ENCODE results near the gene TMEM255A. TPM values are rescaled to one million over a fixed set of nuclear protein-coding genes. Genes with fewer than 3 reads are reported as not detected.

TMEM255A gene
- total and polyA plus RNA-seq, 2 of the 13 experiments (the other 11 are each of a cell fraction or from before 2014, with no cell fraction given), result 0.13 to 0.40 TPM

DNA sequence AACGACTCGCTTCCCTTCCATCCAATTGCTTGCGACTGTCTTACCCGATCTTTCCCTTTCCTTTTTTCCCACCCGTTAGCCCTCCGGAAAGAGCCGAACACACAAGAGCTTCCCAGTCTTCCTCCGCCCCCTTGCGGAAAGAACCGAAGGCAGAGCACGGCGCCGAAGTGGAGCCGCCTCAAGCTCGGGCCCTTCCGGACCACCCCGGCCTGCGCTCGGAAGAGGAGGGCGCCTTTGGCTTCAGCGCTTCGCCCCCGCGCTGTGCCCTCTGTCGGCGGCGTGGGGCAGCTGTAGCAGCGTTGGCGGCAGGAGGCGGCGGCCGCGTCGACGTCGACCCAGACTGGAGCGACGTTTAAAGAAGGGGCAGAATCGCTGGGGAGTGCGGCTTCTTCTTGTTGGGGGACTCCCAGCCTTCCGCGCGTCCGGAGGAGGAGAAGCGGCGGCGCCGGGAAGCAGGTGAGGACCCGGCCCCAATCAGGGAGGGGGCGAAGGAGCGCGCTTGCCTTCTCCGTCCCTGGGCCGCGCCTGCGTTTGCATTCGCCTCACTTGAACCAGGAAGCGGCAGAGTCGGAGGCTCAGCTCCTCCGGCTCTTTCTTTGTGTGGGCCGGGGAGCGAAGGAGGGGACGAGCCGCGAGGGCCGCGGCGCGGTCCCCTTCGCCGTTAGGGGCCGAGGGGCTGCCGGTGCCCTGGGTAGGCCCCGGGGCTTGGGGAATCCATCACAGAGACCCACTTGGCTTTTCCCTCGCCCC is 60.6 kb downstream of the TMEM255A start, which contains the start of gene ZBTB33 (continued):
- TF ChIP-seq, protein P1, sequence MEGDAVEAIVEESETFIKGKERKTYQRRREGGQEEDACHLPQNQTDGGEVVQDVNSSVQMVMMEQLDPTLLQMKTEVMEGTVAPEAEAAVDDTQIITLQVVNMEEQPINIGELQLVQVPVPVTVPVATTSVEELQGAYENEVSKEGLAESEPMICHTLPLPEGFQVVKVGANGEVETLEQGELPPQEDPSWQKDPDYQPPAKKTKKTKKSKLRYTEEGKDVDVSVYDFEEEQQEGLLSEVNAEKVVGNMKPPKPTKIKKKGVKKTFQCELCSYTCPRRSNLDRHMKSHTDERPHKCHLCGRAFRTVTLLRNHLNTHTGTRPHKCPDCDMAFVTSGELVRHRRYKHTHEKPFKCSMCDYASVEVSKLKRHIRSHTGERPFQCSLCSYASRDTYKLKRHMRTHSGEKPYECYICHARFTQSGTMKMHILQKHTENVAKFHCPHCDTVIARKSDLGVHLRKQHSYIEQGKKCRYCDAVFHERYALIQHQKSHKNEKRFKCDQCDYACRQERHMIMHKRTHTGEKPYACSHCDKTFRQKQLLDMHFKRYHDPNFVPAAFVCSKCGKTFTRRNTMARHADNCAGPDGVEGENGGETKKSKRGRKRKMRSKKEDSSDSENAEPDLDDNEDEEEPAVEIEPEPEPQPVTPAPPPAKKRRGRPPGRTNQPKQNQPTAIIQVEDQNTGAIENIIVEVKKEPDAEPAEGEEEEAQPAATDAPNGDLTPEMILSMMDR (CRISPR knock-in tag; IDR thresholded peaks at IDR 0.05), result peak; percentile 90
- TF ChIP-seq, protein P2, sequence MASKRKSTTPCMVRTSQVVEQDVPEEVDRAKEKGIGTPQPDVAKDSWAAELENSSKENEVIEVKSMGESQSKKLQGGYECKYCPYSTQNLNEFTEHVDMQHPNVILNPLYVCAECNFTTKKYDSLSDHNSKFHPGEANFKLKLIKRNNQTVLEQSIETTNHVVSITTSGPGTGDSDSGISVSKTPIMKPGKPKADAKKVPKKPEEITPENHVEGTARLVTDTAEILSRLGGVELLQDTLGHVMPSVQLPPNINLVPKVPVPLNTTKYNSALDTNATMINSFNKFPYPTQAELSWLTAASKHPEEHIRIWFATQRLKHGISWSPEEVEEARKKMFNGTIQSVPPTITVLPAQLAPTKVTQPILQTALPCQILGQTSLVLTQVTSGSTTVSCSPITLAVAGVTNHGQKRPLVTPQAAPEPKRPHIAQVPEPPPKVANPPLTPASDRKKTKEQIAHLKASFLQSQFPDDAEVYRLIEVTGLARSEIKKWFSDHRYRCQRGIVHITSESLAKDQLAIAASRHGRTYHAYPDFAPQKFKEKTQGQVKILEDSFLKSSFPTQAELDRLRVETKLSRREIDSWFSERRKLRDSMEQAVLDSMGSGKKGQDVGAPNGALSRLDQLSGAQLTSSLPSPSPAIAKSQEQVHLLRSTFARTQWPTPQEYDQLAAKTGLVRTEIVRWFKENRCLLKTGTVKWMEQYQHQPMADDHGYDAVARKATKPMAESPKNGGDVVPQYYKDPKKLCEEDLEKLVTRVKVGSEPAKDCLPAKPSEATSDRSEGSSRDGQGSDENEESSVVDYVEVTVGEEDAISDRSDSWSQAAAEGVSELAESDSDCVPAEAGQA (IDR thresholded peaks at IDR 0.05; ENCODE audit: low read depth), result no peak
- TF ChIP-seq, protein P2 (CRISPR knock-in tag; IDR thresholded peaks at IDR 0.05; ENCODE audit: borderline replicate concordance), result no peak
- TF ChIP-seq, protein P3, sequence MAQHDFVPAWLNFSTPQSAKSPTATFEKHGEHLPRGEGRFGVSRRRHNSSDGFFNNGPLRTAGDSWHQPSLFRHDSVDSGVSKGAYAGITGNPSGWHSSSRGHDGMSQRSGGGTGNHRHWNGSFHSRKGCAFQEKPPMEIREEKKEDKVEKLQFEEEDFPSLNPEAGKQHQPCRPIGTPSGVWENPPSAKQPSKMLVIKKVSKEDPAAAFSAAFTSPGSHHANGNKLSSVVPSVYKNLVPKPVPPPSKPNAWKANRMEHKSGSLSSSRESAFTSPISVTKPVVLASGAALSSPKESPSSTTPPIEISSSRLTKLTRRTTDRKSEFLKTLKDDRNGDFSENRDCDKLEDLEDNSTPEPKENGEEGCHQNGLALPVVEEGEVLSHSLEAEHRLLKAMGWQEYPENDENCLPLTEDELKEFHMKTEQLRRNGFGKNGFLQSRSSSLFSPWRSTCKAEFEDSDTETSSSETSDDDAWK (CRISPR knock-in tag; IDR thresholded peaks at IDR 0.05), result no peak
- TF ChIP-seq POLR2AphosphoS2 (IDR thresholded peaks at IDR 0.05; ENCODE audit: low read depth, low read length) (no peak), ZNF619 (CRISPR knock-in tag; IDR thresholded peaks at IDR 0.05) (no peak), HDAC1 (CRISPR knock-in tag; IDR thresholded peaks at IDR 0.05) (peak; percentile 69), ZNF329 (CRISPR knock-in tag; IDR thresholded peaks at IDR 0.05; ENCODE audit: low read depth) (no peak), CCDC6 (CRISPR knock-in tag; IDR thresholded peaks at IDR 0.05) (no peak), KDM4B (CRISPR knock-in tag; IDR thresholded peaks at IDR 0.05) (no peak), ZNF775 (CRISPR knock-in tag; IDR thresholded peaks at IDR 0.05; ENCODE audit: borderline replicate concordance) (no peak), HOXA3 (CRISPR knock-in tag; IDR thresholded peaks at IDR 0.05) (peak; percentile 56; the same call in 1 of the 2 replicates), FOSL2 (CRISPR knock-in tag; IDR thresholded peaks at IDR 0.05) (no peak; the same call in 1 of the 2 replicates), AKAP8 (CRISPR knock-in tag; IDR thresholded peaks at IDR 0.05) (no peak; the same call in 1 of the 2 replicates), ZNF143 (CRISPR knock-in tag; IDR thresholded peaks at IDR 0.05) (no peak), CBX1 (IDR thresholded peaks at IDR 0.05; ENCODE audit: low read depth) (no peak), ZNF333 (CRISPR knock-in tag; IDR thresholded peaks at IDR 0.05; ENCODE audit: borderline replicate concordance) (no peak), FOXJ3 (CRISPR knock-in tag; IDR thresholded peaks at IDR 0.05; ENCODE audit: borderline replicate concordance) (no peak)
- TF ChIP-seq, protein P4, sequence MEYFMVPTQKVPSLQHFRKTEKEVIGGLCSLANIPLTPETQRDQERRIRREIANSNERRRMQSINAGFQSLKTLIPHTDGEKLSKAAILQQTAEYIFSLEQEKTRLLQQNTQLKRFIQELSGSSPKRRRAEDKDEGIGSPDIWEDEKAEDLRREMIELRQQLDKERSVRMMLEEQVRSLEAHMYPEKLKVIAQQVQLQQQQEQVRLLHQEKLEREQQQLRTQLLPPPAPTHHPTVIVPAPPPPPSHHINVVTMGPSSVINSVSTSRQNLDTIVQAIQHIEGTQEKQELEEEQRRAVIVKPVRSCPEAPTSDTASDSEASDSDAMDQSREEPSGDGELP (IDR thresholded peaks at IDR 0.05; ENCODE audit: borderline replicate concordance, low read depth), result no peak; the same call in 1 of the 2 replicates
